Measurements from ENCODE around the gene OR6V1. TPM values are rescaled to one million over a fixed set of nuclear protein-coding genes. Genes with fewer than 3 reads are reported as not detected.
"Not testable (repeated sequence)": the region's sequence is repeated elsewhere in the genome, so short reads cannot be mapped to it uniquely, and the experiment has no call there.

Gene OR6V1
- polyA plus RNA-seq, 3 donors = not detected

GRCh38 chr7:143042790-143043271 is 9.3 kb upstream of the OR6V1 start:
- DNase-seq = no peak

- no peak for DNase-seq
These were observed 8.8 kb upstream of the OR6V1 start for GRCh38 chr7:143043391-143043790.

GRCh38 chr7:143046426-143046851 is 5.7 kb upstream of the OR6V1 start:
- no peak for DNase-seq

GRCh38 chr7:143047326-143047725 is 4.8 kb upstream of the OR6V1 start:
- no peak for DNase-seq

GRCh38 chr7:143048827-143049226 is 3.3 kb upstream of the OR6V1 start:
- no peak for DNase-seq

- no peak for DNase-seq
These were observed 2.8 kb upstream of the OR6V1 start for GRCh38 chr7:143049362-143049761.

- DNase-seq = peak; percentile 27
These were observed 1.2 kb upstream of the OR6V1 start for GRCh38 chr7:143050931-143051330.

GRCh38 chr7:143054621-143055020 is 2.5 kb downstream of the OR6V1 start:
- no peak for DNase-seq

GRCh38 chr7:143055754-143056153 is 3.6 kb downstream of the OR6V1 start:
- no peak for DNase-seq

GRCh38 chr7:143063741-143064140 is 11.6 kb downstream of the OR6V1 start:
- no peak for DNase-seq

- no peak for DNase-seq
These were observed 16.3 kb downstream of the OR6V1 start for GRCh38 chr7:143068446-143068845.

- no peak for DNase-seq
These were observed 17.9 kb downstream of the OR6V1 start for GRCh38 chr7:143069912-143070500.

- no peak for DNase-seq
These were observed 21.4 kb downstream of the OR6V1 start for GRCh38 chr7:143073556-143073955.

- no peak for DNase-seq
These were observed 22.0 kb downstream of the OR6V1 start for GRCh38 chr7:143074141-143074540.

GRCh38 chr7:143085109-143085508 is 33.0 kb downstream of the OR6V1 start:
- DNase-seq = no peak

GRCh38 chr7:143085610-143086009 is 33.5 kb downstream of the OR6V1 start:
- not testable (repeated sequence) for DNase-seq

GRCh38 chr7:143088549-143089231 is 36.5 kb downstream of the OR6V1 start:
- not testable (repeated sequence) for DNase-seq

GRCh38 chr7:143096146-143096545 is 44.0 kb downstream of the OR6V1 start:
- DNase-seq = no peak

GRCh38 chr7:143099579-143099978 is 47.4 kb downstream of the OR6V1 start:
- DNase-seq = not testable (repeated sequence)

Data from renal pelvis (tissue), 4 donors.